ENCODE results near the gene ATRNL1. TPM values are rescaled to one million over a fixed set of nuclear protein-coding genes. Genes with fewer than 3 reads are reported as not detected.

ATRNL1 gene
- total RNA-seq, 1 donor from 2014 or later = 24.2 TPM

GRCh38 chr10:115937768-115938056, 844.5 kb downstream of the ATRNL1 start:
- Mint-ChIP-seq H3K9me3 (ENCODE audit: low read depth) (peaks cover 7% of the 10 kb centered on the region), H3K36me3 (ENCODE audit: insufficient read depth) (no peaks in the 10 kb centered on the region), H3K4me1 (ENCODE audit: low read depth) (no peaks in the 10 kb centered on the region), H3K27me3 (no peaks in the 10 kb centered on the region), H3K27ac (no peak overlapping the region), H3K4me3 (ENCODE audit: low read depth) (no peak overlapping the region)
- no peak for TF ChIP-seq CTCF (IDR thresholded peaks at IDR 0.05; ENCODE audit: unreplicated experiment)
- no peak for DNase-seq (ENCODE audit: low spot score, unreplicated experiment)

GRCh38 chr10:115939101-115939854, 846.1 kb downstream of the ATRNL1 start:
- no peak for TF ChIP-seq CTCF (IDR thresholded peaks at IDR 0.05; ENCODE audit: unreplicated experiment)
- DNase-seq (ENCODE audit: low spot score, unreplicated experiment) = no peak
- Mint-ChIP-seq H3K27ac (no peak overlapping the region), H3K4me3 (ENCODE audit: low read depth) (no peak overlapping the region), H3K36me3 (ENCODE audit: insufficient read depth) (no peaks in the 10 kb centered on the region), H3K27me3 (no peaks in the 10 kb centered on the region), H3K4me1 (ENCODE audit: low read depth) (no peaks in the 10 kb centered on the region), H3K9me3 (ENCODE audit: low read depth) (peaks cover 7% of the 10 kb centered on the region)

- DNase-seq (ENCODE audit: low spot score, unreplicated experiment) = no peak
- TF ChIP-seq CTCF (IDR thresholded peaks at IDR 0.05; ENCODE audit: unreplicated experiment) = no peak
- no peak overlapping the region for H3K27ac Mint-ChIP-seq
- no peaks in the 10 kb centered on the region for H3K4me1 Mint-ChIP-seq (ENCODE audit: low read depth)
- no peaks in the 10 kb centered on the region for H3K36me3 Mint-ChIP-seq (ENCODE audit: insufficient read depth)
- peaks cover 7% of the 10 kb centered on the region for H3K9me3 Mint-ChIP-seq (ENCODE audit: low read depth)
- no peak overlapping the region for H3K4me3 Mint-ChIP-seq (ENCODE audit: low read depth)
- H3K27me3 Mint-ChIP-seq = no peaks in the 10 kb centered on the region
These were observed 848.2 kb downstream of the ATRNL1 start for GRCh38 chr10:115941361-115941771.

GRCh38 chr10:115942101-115942500, 848.9 kb downstream of the ATRNL1 start:
- Mint-ChIP-seq H3K9me3 (ENCODE audit: low read depth) (peaks cover 7% of the 10 kb centered on the region), H3K4me1 (ENCODE audit: low read depth) (peaks cover under 1% of the 10 kb centered on the region), H3K4me3 (ENCODE audit: low read depth) (no peak overlapping the region), H3K27ac (no peak overlapping the region), H3K27me3 (no peaks in the 10 kb centered on the region), H3K36me3 (ENCODE audit: insufficient read depth) (no peaks in the 10 kb centered on the region)
- no peak for TF ChIP-seq CTCF (IDR thresholded peaks at IDR 0.05; ENCODE audit: unreplicated experiment)
- no peak for DNase-seq (ENCODE audit: low spot score, unreplicated experiment)

GRCh38 chr10:115944538-115944937, 851.4 kb downstream of the ATRNL1 start:
- H3K27ac Mint-ChIP-seq = no peak overlapping the region
- H3K27me3 Mint-ChIP-seq = no peaks in the 10 kb centered on the region
- H3K36me3 Mint-ChIP-seq (ENCODE audit: insufficient read depth) = no peaks in the 10 kb centered on the region
- DNase-seq (ENCODE audit: low spot score, unreplicated experiment) = no peak
- peaks cover 2% of the 10 kb centered on the region for H3K9me3 Mint-ChIP-seq (ENCODE audit: low read depth)
- no peak for TF ChIP-seq CTCF (IDR thresholded peaks at IDR 0.05; ENCODE audit: unreplicated experiment)
- no peak overlapping the region for H3K4me3 Mint-ChIP-seq (ENCODE audit: low read depth)
- H3K4me1 Mint-ChIP-seq (ENCODE audit: low read depth) = peaks cover 5% of the 10 kb centered on the region
